Activated T-cell treated with anti-CD3 and anti-CD28 coated beads, Interleukin-2, amount 50 U/mL, for 4 hours (primary cell): ENCODE measurements around the gene HLX. TPM values are rescaled to one million over a fixed set of nuclear protein-coding genes. Genes with fewer than 3 reads are reported as not detected.

Experiments used
- ATAC-seq, 2 donors: fragments of 200-7000 bp; cut with Tn5 transposase; one replicate each; pipeline ENCODE4 v1.10.0; 2021
- DNase-seq: peaks from one replicate; pipeline ENCODE4 v3.0.0-alpha.2; 2020
- H3K27me3 Mint-ChIP-seq: one replicate; pipeline ENCODE4 v1.8.0; 2021; ENCODE audit warnings: low read depth, mixed read lengths
- H3K36me3 Mint-ChIP-seq: one replicate; pipeline ENCODE4 v1.8.0; 2022; ENCODE audit warnings: mixed read lengths; ENCODE audit not compliant: insufficient read depth
- H3K4me1 Mint-ChIP-seq: one replicate; pipeline ENCODE4 v1.8.0; 2021; ENCODE audit warnings: low read depth, mixed read lengths
- H3K4me3 Mint-ChIP-seq: one replicate; pipeline ENCODE4 v1.8.0; 2021; ENCODE audit warnings: mild to moderate bottlenecking, moderate library complexity, mixed read lengths
- H3K9me3 Mint-ChIP-seq: one replicate; pipeline ENCODE4 v1.8.0; 2021; ENCODE audit warnings: mixed read lengths
- total RNA-seq, 3 donors: library from RNA; stranded (reverse); gene quantifications; one replicate each; pipeline ENCODE4 v1.2.1, GENCODE V29; 2021

Gene HLX, protein sequence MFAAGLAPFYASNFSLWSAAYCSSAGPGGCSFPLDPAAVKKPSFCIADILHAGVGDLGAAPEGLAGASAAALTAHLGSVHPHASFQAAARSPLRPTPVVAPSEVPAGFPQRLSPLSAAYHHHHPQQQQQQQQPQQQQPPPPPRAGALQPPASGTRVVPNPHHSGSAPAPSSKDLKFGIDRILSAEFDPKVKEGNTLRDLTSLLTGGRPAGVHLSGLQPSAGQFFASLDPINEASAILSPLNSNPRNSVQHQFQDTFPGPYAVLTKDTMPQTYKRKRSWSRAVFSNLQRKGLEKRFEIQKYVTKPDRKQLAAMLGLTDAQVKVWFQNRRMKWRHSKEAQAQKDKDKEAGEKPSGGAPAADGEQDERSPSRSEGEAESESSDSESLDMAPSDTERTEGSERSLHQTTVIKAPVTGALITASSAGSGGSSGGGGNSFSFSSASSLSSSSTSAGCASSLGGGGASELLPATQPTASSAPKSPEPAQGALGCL
- total RNA-seq: 1 to 10 TPM in 1 of 3 donors, under 1 TPM in 2; 0.30 to 2.4 (median 0.47) TPM

DNA sequence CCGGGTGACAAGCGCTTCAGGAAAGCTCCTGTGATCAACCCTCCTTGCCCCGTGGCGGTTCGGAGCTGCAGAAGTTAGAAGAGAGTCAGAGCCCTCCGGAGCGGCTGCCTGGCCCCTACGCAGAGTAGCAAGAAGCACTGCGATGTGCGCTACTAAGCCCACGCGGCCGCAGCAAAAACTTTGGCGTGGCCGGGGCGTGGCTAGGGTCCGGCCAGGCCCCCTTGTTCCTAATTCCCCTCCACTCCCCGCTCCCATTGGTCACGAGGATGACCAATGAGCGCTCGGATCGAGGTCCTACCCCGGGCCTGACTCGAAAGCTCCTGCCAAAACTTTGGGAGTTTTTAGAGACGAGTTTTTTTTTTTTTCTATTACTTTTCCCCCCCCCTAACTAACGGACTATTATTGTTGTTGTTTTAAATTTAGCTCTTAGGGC is at the start of gene HLX:
Gene HLX (plus strand): TSS at position 368 of the 433 bp plus-strand sequence. CDS start 415 bp downstream, outside the sequence.
- H3K36me3 Mint-ChIP-seq: peaks cover 1% of the 10 kb centered on the region

DNA sequence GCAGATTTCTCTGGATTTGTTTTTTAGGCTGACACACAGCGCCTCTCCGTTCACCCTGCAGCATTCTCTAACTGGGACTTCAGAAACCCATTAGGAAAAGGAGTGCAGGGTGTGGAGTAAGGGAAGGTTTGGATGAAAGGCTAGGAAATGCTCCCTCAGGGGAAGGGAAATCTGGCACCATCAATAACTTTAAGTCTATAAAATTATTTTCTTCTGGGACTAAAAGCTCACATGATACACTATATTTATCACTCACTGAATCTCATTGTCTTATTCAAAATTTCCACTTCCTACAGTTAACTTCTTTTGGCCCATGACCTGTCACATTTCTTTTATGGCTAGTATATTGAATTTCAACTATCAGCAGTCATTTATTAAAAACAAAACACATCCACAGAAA is 45.8 kb upstream of the HLX start:
- H3K27me3 Mint-ChIP-seq: peaks cover 12% of the 10 kb centered on the region
- no peaks in the 10 kb centered on the region for H3K4me1 Mint-ChIP-seq
- ATAC-seq (no peak), DNase-seq (no peak)
- H3K9me3 Mint-ChIP-seq: no peaks in the 10 kb centered on the region
- no peak overlapping the region for H3K4me3 Mint-ChIP-seq
- H3K36me3 Mint-ChIP-seq: no peaks in the 10 kb centered on the region

More for the DNA sequence above, at the start of gene HLX:
- H3K9me3 Mint-ChIP-seq: no peaks in the 10 kb centered on the region
- ATAC-seq (peak; percentile 29 to 53), DNase-seq (no peak)
- peak within 1 kb of the TSS; percentile 72 for H3K4me3 Mint-ChIP-seq
- peaks cover 33% of the 10 kb centered on the region for H3K4me1 Mint-ChIP-seq
- peaks cover 77% of the 10 kb centered on the region for H3K27me3 Mint-ChIP-seq

DNA sequence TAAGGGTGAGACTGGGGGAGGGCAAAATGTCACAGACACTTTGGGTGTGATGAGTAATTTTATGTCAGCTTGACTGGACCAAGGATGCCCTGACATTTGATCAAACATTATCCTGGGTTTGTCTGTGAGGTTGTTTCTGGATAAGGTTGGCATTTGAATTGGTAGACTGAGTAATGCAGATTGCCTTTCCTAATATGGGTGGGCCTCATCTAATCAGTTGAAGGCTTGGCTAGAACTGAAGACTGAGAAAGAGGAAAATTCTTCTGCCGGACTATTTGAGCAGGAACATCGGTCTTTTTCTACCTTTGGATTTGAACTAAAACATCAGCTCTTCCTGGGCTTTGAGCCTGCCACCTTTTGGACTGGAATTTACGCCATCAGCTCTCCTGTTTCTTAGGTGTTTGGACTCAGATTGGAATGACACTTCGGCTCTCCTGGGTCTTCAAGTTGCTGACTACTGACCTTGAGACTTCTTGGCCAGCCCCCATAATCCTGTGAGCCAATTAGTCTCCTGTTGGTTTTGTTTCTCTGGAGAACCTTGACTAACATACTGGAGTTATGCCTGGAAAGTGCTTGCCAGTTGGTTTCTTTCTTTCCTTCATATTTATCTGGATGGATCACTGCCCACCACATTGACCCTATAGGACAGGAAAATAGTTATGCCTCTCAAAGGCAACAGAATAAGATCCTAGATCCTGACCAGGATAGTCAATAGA is 44.9 kb upstream of the HLX start:
- DNase-seq (no peak), ATAC-seq (no peak)
- H3K4me1 Mint-ChIP-seq: no peaks in the 10 kb centered on the region
- no peak overlapping the region for H3K4me3 Mint-ChIP-seq
- H3K36me3 Mint-ChIP-seq: no peaks in the 10 kb centered on the region
- peaks cover 11% of the 10 kb centered on the region for H3K27me3 Mint-ChIP-seq
- no peaks in the 10 kb centered on the region for H3K9me3 Mint-ChIP-seq

DNA sequence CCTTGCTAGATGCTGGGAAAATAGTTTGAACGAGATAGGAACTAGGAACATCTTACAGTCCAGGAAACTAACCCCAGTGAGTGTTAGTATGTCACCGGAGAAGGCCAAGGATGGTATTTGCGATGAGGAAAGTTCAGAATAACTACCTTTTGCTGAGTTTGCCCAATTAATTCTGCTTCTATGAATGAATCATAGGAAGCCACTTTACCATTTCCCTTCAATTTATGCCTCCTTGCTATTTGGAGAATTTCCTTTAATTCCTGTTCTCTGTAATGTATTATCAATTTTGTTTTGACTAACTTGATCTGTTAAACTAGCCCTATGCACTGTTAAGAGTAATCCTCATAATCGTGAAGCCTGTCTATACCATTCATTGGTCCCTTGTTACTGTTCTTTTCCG is 40.7 kb upstream of the HLX start:
- no peaks in the 10 kb centered on the region for H3K9me3 Mint-ChIP-seq
- H3K4me1 Mint-ChIP-seq: no peaks in the 10 kb centered on the region
- no peak for ATAC-seq
- DNase-seq: no peak
- H3K4me3 Mint-ChIP-seq: no peak overlapping the region
- no peaks in the 10 kb centered on the region for H3K36me3 Mint-ChIP-seq
- peaks cover 6% of the 10 kb centered on the region for H3K27me3 Mint-ChIP-seq

DNA sequence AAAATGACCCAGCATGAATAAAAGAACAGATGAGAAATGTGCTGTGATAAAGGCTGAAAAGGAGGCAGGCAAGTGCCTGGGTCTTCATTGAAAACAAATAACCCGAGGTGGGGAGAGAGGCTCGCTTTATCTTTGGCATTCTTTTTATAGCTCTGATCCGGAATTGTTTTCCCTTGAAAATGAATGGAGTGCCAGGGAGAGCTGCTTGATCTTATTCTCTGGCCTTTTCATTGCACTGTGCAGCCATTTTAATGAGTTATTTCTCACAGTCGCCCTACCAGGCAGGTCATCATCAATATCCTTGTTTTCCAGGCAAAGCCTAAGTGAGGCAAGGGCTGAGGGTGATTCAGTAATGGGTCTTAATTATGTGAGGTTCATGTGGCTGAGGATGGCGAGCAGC is 39.8 kb upstream of the HLX start:
- Mint-ChIP-seq H3K4me1 (no peaks in the 10 kb centered on the region), H3K36me3 (no peaks in the 10 kb centered on the region), H3K4me3 (no peak overlapping the region), H3K27me3 (peaks cover 3% of the 10 kb centered on the region), H3K9me3 (no peaks in the 10 kb centered on the region)
- no peak for DNase-seq
- ATAC-seq: no peak

DNA sequence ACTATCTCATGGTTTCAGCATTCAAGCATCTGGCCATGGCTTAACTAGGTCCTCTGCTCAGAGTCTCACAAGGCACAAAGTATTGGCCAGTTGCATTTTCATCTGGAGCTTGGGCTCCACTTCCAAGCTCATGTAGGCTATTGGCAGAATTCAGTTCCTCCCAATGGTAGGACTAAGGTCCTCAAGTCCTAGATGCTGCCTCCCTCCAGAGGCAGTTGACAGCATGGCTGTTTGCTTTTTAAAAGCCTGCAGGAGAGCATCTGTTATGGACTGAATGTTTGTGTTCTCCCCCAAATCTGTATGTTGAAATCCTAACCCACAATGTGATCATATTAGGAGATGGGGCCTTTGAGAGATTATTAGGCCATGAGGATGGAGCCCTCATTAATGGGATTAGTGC is 38.0 kb upstream of the HLX start:
- ATAC-seq (no peak), DNase-seq (no peak)
- no peaks in the 10 kb centered on the region for H3K36me3 Mint-ChIP-seq
- H3K4me1 Mint-ChIP-seq: no peaks in the 10 kb centered on the region
- H3K27me3 Mint-ChIP-seq: no peaks in the 10 kb centered on the region
- H3K4me3 Mint-ChIP-seq: no peak overlapping the region
- H3K9me3 Mint-ChIP-seq: no peaks in the 10 kb centered on the region

DNA sequence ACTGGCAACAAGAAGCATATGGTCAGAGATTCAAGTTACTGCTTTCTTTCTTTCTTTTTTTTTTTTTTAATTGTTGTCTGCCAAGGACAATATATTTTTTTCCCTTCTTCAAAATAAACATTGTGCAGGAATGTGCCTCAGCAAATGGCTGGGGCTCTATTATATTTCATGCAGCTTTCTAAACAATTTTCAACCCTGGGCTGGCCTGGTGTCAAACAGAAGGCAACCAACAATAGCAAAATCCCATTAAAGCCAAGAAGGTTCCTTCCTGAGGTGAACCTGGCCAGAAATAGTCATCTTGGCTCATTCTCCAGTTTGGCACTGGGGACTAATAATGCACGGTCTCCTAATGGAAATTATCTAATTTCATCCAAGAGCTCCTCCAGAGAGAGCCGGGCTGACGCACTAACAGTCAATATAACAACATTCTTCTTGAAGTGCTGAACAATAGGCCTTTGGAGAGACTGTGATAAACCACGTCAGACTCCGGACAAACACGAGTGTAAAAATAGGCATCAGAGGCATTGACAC is 35.7 kb upstream of the HLX start:
- H3K27me3 Mint-ChIP-seq: no peaks in the 10 kb centered on the region
- H3K4me1 Mint-ChIP-seq: no peaks in the 10 kb centered on the region
- ATAC-seq (no peak), DNase-seq (no peak)
- H3K4me3 Mint-ChIP-seq: no peak overlapping the region
- no peaks in the 10 kb centered on the region for H3K36me3 Mint-ChIP-seq
- H3K9me3 Mint-ChIP-seq: no peaks in the 10 kb centered on the region

DNA sequence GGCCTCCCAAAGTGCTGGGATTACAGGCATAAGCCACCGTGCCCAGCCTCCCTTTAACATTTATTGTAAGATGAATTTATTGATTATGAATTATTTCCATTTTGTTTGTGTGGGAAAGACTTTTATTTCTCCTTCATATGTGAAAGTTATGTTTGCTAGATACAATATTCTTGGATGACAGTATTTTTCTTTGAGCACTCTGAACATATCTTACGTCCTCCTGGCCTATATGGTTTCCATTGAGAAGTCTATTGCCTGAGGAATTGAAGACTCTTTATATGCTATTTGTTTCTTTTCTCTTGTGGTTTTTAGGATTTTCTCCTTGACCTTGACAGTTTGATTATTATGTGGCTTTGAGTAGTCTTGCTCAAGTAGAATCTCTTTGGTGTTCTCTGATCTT is 26.8 kb upstream of the HLX start:
- peaks cover 35% of the 10 kb centered on the region for H3K9me3 Mint-ChIP-seq
- H3K4me3 Mint-ChIP-seq: no peak overlapping the region
- H3K36me3 Mint-ChIP-seq: no peaks in the 10 kb centered on the region
- H3K27me3 Mint-ChIP-seq: peaks cover 1% of the 10 kb centered on the region
- DNase-seq: no peak
- ATAC-seq: no peak
- no peaks in the 10 kb centered on the region for H3K4me1 Mint-ChIP-seq

DNA sequence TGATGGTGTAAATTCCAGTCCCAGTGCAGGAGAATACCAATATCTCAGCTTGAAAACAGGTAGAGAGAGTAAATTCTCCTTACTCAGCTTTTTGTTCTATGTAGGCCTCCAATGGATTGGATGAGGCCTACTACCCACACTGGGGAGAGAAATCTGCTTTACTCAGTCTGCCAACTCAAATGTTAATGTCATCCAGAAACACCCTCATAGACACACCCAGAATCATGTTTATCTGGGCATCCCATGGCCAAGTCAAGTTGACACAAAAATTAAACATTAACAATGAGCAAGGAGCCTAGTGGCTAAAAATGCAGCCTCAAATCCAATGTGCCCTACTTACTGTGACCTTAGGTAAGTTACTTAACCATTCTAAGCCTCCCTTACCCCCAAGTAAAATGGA is 6.9 kb upstream of the HLX start:
- no peak for DNase-seq
- H3K4me3 Mint-ChIP-seq: no peak overlapping the region
- no peak for ATAC-seq
- peaks cover 3% of the 10 kb centered on the region for H3K9me3 Mint-ChIP-seq
- H3K27me3 Mint-ChIP-seq: peaks cover 65% of the 10 kb centered on the region
- H3K4me1 Mint-ChIP-seq: peaks cover 2% of the 10 kb centered on the region
- H3K36me3 Mint-ChIP-seq: no peaks in the 10 kb centered on the region

DNA sequence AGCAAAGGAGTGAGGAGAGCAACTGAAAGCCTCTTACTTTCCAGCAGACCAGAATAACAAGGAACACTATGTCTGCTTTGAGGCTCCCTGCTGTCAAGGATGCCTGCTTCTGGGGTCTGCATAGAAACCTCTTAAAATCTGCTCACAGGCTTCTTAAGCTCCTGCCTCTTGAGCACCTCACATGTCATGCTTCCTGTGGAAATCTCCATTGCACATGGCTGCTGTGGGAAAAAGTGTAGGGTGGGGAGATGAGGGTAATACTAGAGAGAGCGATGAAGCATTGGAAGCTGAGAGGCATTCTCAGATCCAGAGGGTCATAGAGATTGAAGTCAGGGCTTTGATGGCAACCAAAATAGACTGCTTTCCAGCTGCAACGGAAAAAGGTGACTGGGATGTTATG is 6.2 kb upstream of the HLX start:
- ATAC-seq: no peak
- Mint-ChIP-seq H3K4me1 (peaks cover 10% of the 10 kb centered on the region), H3K9me3 (no peaks in the 10 kb centered on the region), H3K27me3 (peaks cover 68% of the 10 kb centered on the region), H3K4me3 (no peak overlapping the region), H3K36me3 (no peaks in the 10 kb centered on the region)
- no peak for DNase-seq

DNA sequence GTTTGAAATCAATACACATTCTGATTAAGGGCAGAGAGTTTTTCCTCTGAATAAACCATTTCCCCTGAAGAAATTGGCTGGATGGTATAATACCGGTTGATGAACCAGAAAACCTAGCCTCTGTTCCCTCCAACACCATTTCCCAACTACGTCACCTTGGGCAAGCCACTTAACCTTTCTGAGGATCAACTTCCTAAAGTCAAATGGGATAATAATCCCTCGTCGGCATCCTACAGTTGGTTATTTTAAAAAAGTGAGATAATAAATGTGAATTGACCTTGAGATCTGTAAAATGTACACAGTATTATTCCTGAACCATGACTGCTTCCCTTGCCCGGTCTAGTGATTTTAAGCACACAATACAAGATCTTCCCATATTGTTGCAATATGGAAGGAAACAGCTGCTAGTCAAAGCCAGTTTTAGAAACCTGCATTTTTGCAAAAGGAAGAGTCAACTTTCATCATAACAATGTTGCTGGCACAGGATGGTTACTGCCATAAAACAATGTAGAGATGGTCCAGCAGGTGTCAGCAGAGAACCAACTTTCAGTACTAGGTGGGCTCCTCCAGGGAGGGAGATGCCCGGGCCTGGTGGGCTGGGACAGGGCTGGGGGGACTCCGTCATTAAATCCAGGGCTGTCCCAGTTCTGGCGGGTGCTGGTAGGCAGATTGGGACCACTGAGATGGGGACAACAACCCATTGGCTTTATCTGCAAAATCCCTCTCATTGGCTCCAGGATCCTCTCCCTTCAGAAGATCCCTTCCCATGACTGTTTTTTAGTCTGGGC is 5.2 kb upstream of the HLX start:
- no peak overlapping the region for H3K4me3 Mint-ChIP-seq
- H3K4me1 Mint-ChIP-seq: peaks cover 19% of the 10 kb centered on the region
- peaks cover 73% of the 10 kb centered on the region for H3K27me3 Mint-ChIP-seq
- H3K36me3 Mint-ChIP-seq: no peaks in the 10 kb centered on the region
- DNase-seq (no peak), ATAC-seq (peak in 1 of 2 donors; percentile 33)
- H3K9me3 Mint-ChIP-seq: no peaks in the 10 kb centered on the region

DNA sequence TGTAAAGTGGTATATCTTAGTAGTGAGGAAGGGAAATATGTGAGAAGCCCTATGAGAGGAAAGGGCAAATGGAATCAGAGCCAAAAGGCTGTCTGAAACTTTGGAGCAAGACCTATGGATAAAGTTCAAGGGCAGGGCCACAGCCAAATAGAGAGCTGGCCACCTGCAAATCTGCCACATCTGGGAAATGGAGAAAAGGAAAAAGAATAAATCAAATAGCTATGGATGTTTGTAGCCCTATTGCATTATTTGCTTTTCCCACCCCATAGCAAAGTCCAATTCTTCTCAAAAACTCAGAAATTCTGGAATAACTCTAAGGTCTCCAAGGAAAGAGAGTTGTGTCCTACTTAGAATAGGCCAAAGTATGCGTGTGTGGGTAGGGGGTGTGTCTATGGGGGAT is 4.0 kb upstream of the HLX start:
- peaks cover 20% of the 10 kb centered on the region for H3K4me1 Mint-ChIP-seq
- peaks cover 72% of the 10 kb centered on the region for H3K27me3 Mint-ChIP-seq
- H3K9me3 Mint-ChIP-seq: no peaks in the 10 kb centered on the region
- DNase-seq (no peak), ATAC-seq (no peak)
- no peaks in the 10 kb centered on the region for H3K36me3 Mint-ChIP-seq
- no peak overlapping the region for H3K4me3 Mint-ChIP-seq

DNA sequence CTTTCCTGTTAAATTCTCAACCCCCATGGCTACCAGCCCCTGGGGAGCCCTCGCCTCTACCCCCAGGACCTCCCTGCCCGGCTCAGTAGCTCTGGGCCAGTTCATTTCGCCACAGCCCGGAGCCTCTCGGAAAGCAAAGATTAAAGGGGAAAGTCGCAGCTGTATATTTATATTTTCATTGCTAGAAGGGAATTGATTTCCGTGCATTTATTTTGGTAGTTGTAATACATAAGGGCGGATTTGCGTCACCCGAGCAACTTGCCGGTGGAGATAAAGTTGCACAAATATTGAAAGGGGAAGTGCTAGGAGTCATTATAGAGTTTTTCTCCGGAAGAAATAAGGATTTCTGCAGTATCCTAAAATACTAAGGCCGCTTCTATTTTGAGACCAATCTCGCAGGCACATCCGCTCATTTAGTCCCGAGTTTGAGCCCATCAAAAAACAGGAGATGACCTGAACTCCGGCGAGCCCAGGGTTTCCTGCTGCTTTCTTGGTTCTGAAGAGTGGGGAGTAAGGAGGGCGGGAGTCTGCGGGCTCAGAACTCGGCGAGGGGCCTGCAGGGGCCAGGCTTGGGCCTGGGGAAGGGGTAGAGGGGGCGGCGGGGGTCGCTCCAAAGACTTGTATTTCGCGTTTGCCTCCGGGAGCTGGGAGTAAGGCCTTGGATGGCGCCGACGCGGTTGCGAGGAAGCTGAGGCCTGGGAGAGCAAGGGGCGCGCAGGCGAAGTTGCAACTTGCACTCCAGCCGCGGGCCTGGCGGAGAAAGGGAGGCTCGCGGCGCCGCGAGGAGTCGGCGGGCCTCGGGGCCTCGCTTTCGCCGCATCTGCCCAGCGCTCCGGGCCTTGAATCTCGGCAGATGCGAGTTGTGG is 2.5 kb upstream of the HLX start:
- no peaks in the 10 kb centered on the region for H3K36me3 Mint-ChIP-seq
- no peak for ATAC-seq

More for the DNA sequence above, 2.5 kb upstream of the HLX start:
- no peak overlapping the region for H3K4me3 Mint-ChIP-seq
- DNase-seq: no peak
- no peaks in the 10 kb centered on the region for H3K9me3 Mint-ChIP-seq
- H3K27me3 Mint-ChIP-seq: peaks cover 77% of the 10 kb centered on the region
- peaks cover 33% of the 10 kb centered on the region for H3K4me1 Mint-ChIP-seq
